Fibroblast of skin of right quadriceps (primary cell): ENCODE measurements around the gene PRRC2B.
A peak's percentile ranks its signal among the peaks of the same experiment; 100 is the strongest.
"Not testable (repeated sequence)": the region's sequence is repeated elsewhere in the genome, so short reads cannot be mapped to it uniquely, and the experiment has no call there.

ENCODE experiments used
- DNase-seq: peaks from one replicate; pipeline ENCODE4 v3.0.0-alpha.2; 2013

Gene PRRC2B

DNA sequence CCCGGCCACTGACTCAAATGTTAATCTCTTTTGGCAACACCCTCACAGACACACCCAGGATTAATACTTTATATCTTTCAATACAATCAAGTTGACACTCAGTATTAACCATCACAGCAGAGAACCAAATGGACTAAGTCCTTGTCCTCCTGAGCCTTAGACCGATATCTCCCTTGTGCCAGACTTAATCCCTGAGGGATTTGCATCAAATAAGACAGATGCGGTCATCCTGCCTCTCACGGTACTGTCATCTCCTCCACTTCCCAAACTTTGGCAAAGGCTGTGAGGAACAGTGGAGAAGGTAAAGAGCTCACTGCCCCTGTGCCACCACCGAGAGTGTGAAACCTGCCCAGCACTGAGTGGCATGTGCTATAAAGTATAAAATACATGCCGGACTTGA is 6.5 kb upstream of the PRRC2B start:
- DNase-seq, result no peak

DNA sequence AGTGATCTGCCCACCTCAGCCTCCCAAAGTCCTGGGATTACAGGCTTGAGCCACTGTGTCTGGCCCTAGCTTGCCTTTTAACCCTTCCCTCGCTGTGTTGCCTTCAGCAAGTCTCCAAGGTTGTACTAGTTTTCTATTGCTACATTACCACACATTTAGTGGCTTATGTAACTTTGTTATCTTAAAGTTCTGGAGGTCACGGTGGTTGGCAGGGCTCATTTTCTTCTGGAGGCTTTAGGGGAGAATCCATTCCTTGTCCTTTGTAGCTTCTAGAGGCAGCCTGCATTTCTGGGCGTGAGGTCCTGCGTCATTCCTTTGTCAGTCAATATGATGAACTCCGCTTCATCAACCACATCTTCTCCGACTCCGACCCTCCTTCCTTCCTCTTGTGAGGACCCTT is 2.9 kb upstream of the PRRC2B start:
- DNase-seq, result no peak

DNA sequence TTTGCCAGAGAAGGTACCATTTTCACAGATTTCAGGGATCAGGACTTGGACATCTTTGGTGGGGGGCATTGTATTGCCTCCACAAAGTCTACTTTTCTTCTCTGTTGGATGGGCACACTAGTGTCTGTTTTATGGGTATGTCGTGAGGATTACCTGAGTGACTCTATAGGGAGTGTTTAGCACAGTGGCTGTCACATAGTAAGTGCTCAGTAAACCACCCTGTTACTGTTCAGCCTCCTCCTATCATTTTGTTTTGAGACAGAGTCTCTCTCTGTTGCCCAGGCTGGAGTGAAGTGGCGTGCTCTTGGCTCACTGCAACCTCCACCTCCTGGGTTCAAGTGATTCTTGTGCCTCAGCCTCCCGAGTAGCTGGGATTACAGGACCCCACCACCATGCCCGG is 2.4 kb upstream of the PRRC2B start:
- no peak for DNase-seq

DNA sequence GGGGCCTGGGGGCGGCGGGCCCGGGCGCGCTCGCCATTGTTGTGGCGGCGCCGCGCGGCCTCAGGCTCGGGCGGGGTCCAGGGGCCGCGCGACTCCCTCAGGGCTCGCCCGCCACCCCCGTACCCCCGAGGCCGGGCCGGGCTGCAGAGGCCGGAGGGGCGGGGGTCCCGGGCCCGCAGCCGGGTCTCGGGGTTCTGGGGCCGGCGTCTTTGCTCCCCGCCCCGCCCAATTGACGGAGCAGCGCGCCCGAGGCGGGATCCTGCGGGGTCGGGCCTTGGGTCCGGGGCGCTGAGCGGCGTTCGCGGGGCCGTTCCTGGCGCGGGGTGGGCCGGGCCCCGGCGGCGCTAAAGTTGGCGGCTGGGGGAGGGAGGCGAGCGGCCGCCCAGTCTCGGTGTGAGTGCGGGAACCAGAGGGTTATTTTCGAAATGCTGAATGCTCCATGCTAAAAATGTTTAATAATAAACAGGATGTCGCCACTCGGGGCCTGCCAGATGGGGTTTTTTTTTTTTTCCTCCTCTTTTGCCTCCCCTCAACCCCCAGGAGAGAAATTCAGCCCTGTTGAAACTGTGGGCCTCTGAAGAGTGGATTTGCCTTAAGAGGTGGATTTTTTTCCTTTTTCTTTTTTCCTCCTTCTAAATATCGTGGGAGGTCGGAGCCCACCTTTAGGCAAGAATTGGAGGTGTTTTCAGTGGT is 724 bp downstream of the PRRC2B start:
- DNase-seq, result peak; percentile 44

DNA sequence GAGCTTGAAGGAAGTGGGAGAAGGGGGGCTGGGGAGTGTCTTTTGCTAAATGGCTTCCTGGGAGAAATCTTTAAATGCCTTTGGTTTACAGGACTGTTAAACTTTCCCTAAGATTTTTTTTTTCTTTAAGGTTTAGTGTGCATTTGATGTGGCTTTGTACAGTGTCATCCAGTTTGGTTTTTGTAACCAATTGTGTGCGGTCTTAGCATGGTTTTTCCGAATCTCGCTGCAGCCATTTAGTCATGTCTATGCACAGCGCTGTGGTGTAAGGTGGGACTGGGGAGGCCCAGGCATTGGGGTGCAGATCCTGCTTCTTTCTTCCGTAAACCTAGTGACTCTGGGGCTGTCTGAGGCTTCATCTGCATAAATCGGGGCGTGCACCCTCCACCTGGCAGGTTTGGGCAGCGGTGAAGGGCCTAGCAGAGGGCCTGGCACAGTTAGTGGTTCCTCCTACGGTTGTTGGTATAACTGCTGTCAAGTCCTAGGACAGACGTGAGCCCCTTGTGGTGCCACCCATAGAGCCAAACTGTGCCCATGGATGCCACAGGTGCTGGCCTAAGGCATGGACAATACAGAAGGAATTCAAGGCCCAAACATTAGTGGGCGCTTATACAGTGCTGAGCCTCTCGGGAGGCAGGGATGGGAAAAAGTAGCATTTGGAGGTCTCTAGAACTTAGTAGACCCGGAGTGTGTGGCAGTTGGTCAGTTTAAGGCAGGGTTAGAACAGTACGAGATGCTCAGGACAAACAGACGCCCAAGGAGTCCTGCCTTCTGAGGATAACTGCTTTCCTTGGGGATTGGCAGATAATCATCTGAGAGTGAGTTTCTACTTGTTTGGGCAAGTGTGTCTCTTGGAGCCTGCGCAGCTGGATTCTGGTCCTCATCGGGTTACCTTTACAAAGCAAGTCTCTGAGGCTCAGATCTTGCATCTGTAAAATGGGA is 1.5 kb downstream of the PRRC2B start:
- DNase-seq, result no peak

DNA sequence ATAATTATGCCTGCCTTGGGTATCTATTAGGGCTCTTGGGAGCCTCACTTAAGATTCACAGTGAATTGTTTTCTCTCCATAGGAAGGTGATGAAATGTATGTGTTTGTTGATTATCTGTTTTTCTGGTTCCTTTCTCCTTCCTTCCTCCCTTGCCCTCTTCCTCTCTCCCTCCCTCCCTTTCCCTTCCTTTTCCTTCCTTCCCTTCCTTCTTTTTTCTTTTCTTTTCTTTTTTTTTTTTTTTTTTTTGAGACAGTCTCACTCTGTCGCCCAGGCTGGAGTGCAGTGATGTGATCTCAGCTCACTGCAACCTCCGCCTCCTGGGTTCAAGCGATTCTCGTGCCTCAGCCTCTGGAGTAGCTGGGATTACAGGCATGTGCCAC is 2.2 kb downstream of the PRRC2B start:
- not testable (repeated sequence) for DNase-seq

DNA sequence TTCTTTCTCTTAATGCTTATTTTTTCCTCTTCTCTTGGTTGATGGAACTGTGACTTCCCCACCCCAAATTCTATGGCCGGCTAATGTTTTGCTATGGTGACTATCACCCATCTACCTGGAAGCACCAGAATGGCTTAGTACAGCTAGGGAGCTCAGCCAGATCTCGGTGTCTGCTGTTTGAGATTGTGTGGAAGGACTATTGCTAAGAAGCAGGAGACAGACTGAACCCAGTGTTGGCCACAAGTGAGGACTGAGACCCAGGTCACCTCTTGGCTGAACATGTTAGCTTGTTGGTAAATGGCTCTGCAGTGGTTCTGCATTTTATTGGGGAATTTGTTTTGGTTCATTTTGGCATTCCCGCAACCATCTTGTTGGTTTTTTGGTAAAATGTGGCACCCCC is 2.7 kb downstream of the PRRC2B start:
- no peak for DNase-seq

DNA sequence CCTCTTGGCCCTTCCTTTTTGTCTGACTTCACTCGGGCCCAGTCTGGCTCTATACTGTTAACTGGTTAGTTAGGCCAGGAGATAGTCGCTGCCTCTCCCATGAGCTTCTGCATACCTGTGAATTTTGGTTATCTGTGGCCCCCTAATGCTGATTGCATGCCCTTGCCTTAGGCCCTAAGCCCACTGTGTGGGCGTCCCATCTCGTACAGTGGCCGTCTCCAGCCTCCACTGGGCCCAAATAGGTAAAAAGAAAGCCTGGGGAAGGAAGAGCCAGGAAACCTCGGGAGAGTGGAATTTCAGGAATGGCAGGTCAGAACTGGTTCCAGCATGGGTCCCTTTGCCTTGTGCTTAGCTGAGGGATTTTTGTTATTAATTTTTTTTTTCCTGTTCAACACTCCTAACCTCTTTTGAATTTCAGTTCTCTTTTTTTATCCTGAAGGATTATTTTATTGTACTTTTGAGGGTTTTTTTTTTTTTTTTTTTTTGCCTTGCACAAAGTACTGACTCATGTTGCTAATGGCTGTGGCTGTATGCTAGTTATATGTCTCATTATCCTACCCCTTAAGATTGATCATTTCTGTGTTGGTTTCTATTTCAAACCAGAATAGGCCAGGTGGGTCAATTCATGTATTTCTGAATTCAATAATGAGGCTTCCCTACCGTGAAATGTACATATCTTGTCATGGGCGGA is 3.4 kb downstream of the PRRC2B start:
- peak; percentile 30 for DNase-seq

DNA sequence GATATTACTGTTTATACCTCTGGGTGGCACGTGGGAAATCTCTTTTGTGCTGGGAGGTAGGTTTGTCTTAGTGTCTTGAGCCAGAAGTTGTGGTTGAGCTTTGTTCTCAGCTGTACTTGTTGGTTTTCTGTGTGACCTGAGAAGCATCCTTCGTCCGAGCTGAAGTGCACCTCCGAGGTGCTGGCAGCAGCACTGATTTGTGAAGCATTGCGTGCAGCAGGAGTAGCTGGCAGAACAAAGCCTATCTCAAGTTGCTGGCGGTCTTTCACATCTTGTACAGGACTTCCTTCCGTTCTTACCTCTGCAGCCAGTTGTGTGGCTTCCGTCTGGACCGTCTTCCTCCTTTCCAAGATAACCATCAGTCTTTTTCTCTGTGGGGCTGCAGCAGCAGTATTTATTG is 4.3 kb downstream of the PRRC2B start:
- no peak for DNase-seq

DNA sequence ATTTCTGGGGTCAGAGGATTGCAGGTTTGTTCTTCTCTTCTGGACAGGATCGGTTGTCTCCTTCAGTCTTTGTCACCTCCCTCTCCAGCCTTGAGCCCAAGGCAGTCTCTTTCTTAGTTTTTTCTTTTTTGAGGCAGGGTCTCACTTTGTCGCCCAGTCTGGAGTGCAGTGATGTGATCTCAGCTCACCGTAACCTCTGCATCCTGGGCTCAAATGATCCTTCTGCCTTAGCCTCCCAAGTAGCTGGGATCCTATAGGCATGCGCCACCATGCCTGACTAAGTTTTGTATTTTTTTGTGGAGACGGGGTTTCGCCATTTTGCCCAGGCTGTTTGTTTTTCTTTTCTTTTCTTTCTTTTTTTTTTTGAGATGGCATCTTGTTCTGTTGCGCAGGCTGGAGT is 6.1 kb downstream of the PRRC2B start:
- DNase-seq, result no peak

DNA sequence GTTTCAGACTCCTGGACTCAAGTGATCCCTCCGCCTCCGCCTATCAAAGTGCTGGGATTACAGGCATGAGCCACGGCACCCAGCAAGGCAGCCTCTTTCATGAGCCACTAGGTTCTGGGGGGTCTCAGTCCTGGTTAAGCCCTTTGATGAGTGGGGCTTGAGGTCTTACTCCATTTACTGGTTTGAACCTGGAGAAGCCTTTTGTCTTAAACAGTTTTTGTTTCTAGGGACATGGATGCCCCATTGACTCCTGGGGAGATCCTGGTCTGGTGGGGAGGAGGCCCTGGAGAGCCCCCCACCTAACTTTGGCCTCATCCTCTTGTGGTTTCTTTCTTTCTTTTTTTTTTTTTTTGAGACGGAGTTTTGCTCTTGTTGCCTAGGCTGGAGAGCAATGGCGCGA is 6.7 kb downstream of the PRRC2B start:
- no peak for DNase-seq

DNA sequence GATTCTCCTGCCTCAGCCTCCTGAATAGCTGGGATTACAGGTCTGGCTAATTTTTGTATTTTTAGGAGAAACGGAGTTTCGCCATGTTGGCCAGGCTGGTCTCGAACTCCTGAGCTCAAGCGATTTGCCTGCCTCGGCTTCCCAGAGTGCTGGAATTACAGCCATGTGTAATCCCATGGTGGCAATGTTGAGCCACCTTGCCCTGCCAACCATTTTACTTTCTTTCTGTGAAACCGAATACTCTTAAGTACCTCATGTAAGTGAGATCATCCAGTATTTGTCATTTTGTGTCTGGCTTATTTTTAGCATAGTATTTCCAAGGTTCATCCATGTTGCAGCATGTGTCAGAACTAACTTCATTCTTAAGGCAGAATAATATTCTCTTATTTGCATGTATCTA is 8.2 kb downstream of the PRRC2B start:
- peak; percentile 61 for DNase-seq

DNA sequence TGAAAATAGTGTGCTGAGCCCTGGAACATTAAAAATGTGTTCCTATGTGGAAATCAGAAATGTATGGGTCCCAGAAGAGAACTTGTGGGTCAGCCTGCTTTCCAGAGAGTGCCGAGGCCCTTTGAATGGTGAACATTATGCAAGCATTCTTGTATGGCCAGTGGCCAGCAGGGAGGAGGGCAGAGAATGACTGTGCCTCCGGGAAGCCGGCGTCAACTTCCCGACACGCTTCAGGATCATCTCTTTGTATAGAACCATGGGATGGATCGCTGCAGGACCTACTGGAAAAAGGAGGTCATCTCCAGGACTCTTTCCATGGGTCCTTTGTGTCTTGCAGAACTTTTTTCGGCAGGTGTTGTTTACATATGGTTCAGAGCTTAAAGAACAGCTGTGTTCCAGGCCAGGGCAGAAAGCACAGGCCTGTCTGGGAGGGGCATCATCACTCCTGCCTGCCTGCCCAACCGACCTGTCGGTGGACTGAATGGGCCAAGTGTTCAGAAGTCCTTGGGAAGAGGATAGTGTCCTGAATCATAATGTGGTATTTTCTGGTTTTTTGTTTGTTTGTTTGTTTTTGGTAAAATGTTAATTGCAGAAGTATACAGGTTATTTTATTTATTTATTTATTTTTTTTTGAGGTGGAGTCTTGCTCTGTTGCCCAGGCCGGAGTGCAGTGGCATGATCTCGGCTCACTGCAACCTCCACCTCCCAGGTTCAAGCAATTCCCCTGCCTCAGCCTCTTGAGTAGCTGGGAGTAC is 9.0 kb downstream of the PRRC2B start:
- peak; percentile 83 for DNase-seq

DNA sequence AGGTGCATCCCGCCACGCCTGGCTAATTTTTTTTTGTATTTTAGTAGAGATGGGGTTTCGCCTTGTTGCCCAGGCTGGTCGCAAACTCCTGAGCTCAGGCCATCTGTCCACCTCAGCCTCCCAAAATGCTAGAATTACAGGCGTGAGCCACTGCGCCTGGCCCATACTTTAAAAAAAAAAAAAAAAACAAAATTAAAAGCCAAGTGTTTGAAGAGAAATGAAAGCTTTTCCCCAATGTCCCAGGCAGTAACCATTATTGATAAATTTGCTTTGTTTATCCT is 9.5 kb downstream of the PRRC2B start:
- DNase-seq, result no peak

DNA sequence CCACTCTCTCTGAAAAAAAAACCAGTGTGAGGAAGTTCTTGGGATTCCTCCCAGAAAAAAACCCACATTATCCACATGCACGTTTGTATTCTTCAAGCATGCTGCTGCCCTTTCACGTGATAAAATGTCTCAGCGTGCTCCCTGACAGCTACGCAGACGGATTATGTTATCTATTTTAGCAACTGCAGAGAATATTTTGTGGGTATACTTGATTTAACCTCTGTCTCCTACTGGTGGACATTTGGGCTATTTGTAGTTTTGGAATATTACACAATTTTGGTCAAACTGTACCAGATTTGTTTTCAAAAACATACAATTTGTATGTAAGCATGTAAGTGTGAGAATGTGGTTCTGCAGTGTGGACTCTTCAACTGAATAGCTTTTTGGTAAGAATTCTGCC is 10.7 kb downstream of the PRRC2B start:
- DNase-seq, result peak; percentile 75

DNA sequence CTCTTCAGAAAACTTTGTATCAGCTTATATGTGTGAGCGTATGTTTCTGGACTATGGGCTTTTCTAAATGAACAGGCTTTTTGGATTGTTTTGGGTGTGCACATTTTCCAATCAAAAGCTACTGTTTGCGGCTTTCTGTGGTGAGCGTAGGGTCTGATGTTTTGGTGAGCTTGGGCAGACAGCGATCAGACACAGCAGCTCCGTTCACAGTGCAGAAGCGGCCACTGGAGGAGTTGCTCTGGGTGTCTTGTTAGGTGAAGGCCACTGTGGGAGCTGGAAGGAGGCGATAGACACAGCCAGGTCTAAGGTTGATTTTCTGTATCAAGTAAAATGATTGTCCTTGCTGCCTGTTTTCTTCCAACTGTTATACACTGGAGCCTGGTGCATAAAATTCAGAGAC is 11.1 kb downstream of the PRRC2B start:
- no peak for DNase-seq

DNA sequence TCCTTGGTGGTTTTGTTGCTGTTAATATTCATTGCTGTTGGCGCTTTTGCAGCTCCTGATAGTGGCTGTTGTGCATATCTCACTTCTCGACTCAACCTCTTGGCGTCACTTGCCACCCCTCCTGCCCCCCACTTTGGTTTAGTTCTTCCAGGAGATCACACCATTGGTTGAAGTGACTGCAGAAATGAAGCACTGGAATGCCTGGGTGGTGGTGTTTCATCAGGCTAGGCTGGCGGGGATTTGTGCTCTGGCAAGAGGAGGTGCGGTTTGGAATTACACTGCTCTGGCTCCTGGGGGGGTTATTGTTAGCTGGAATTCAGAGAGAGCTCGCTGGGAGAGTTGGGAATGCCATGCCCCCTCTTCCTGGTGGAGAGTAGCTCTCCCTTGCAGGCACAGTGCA is 11.5 kb downstream of the PRRC2B start:
- DNase-seq, result peak; percentile 89

DNA sequence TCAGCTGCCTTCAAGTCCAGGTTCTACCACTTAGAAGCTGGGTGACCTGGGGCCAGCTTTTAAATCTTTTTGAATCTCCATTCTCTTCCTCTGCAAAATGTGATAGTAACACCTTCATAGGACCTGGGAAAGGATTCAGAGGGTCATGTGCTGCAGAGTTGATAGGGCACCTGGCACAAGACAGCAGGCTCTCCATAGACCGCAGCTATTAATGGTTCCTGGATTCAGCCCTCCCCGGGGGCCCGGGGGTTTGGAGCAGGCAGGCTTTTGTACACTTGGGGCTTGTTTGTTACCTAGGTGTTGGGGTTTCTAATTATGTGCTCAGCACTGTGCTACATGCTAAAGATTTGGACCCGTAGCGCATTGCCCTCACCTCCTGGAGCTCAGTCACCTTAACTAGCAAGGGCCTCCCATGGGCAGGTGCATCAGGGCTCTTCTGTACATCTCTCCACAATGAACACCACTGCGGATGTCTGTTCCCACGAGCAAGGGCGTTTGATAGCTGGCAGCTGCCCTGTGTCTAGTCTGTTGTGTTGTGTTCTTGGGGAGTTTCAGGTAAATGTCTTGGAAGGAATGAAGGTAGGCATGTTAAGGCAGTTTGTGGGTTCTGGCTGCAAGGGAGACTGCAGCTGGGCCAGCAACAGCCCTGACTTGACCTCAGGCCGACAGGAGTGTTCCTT is 12.1 kb downstream of the PRRC2B start:
- DNase-seq, result no peak

DNA sequence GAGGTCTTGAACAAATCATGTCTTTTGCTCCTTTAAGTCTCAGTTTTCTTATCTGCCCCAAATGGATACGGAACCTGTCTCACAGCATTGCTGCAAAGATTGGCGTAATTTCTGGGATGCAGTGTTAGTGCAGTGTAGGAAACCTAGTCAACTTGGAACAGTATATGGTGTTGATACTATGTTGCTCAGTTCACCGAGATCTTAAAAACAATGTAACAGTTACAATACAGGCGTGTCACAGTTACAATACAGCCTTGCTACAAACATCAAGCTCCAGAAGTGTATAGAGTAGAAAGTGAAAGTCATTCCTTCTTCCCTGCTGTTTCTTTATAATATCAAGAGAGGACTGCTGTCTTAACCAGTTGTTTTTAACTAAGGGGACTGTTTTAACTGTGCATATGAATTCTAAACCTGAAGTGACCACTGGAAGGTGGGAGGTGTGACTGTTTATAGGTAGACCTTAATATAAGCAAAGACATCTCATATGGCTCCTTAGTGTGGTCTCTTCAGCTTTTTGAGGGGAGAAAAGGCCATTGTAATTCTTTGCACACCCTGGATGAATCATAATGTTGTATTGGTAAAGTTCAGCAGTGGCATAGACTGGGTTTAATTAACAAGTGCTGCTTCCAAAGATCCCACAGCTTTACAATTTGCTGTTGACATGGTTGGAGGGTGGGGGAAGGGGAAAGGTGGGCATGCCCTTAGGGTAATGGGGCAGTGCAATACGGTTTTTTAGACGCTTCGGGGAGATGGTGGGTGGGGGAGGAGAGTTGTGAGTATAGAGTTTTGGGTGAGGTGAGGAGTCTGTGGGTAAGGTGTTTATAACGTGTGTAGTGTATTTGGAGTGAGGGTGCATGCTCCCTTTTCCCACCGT is 12.9 kb downstream of the PRRC2B start:
- DNase-seq, result no peak

DNA sequence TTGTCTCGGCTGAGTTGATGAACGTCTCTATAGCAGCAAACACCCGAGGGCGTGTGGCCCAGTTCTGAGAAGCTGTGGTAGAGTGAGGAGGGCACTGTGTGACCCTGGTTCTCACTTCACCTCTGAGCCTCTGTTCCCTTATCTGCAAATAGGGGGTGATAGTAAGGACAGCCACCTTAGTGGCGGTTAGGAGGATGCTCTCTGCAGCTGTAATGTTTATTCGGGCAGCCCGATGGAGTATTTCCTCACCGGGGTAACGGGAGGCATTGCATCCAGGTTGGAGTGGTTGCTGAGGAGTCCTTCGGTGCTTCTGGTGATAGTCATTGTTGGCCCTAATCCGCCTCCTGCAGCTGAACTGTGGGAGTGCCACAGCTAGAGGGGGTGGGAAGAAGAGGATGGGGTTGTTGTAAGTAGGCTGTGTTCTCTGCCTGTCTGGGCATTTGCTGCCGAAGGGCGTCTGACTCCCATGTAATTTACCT is 13.9 kb downstream of the PRRC2B start:
- no peak for DNase-seq

DNA sequence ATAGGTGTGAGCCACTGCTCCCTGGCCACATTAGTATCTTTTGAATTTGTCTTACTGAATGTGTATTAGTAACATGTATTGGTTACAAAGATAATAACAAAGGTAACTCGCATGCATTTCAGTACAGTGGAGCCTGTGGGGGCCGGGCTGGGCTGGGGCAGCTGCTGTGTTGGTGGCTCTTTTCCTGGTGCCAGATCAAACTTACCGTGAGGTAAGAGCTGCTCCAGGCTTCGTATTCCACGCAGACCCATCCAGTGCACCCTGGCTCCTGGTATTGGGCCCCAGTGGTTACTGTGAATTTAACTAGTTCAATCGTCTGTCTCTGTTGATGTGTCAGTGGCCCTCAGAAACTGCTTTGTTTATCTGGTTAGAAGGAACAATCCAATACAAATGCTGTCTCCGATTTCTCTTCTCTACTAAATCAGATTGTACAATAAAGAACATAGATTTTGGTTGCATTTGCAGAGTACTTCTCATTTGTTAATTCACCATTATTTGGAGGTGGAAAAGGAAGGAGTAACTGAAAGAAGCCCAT is 15.6 kb downstream of the PRRC2B start:
- no peak for DNase-seq
